CD14-positive monocyte (primary cell): ENCODE measurements around the gene NTPCR. TPM values are rescaled to one million over a fixed set of nuclear protein-coding genes. Genes with fewer than 3 reads are reported as not detected.

Experiments
- DNase-seq, 3 donors: peaks; one replicate each; pipeline ENCODE4 v3.0.0-alpha.2; 2011 to 2022
- H2AFZ ChIP-seq: 2 replicates; pipeline ENCODE4 v1.6.0; 2012; ENCODE audit warnings: mild to moderate bottlenecking, low read depth, low read length, inconsistent platforms; ENCODE audit not compliant: insufficient read depth, poor library complexity, severe bottlenecking
- H3K27ac ChIP-seq, 2 donors: 1 replicate in 1 of 2; 2 replicates in 1 of 2; pipeline ENCODE4 v1.5.1; 2012 to 2013; ENCODE audit warnings: low read length in 2 of 2, control low read depth in 1 of 2, inconsistent platforms in 1 of 2, low read depth in 1 of 2, mild to moderate bottlenecking in 1 of 2
- H3K27me3 ChIP-seq, 2 donors: one replicate each; pipeline versions ENCODE4 v1.6.0 to v1.6.1; 2011 to 2013; ENCODE audit warnings: low read length in 2 of 2; ENCODE audit not compliant: control insufficient read depth in 2 of 2, insufficient read depth in 2 of 2
- H3K36me3 ChIP-seq, 2 donors: replicated peaks in 1 of 2; 1 replicate in 1 of 2; 2 replicates in 1 of 2; pipeline versions ENCODE4 v1.5.1 to v1.6.1; 2012 to 2013; ENCODE audit warnings: low read length in 2 of 2, control low read depth in 1 of 2, inconsistent platforms in 1 of 2, mild to moderate bottlenecking in 1 of 2; ENCODE audit not compliant: insufficient read depth in 2 of 2, control insufficient read depth in 1 of 2
- H3K4me1 ChIP-seq, 2 donors: 1 replicate in 1 of 2; 2 replicates in 1 of 2; pipeline versions ENCODE4 v1.5.1 to v1.6.1; 2012 to 2013; ENCODE audit warnings: low read length in 2 of 2, control low read depth in 1 of 2, inconsistent platforms in 1 of 2, mild to moderate bottlenecking in 1 of 2, moderate library complexity in 1 of 2; ENCODE audit not compliant: insufficient read depth in 2 of 2, control insufficient read depth in 1 of 2
- H3K4me2 ChIP-seq: replicated peaks from 2 replicates; pipeline ENCODE3; 2012; ENCODE audit warnings: low read length, moderate library complexity, mild to moderate bottlenecking; ENCODE audit not compliant: poor library complexity, severe bottlenecking; ENCODE audit errors: extremely low read depth
- H3K4me3 ChIP-seq, 3 experiments: fragments of 200-600 bp in 1 of 3; sonication (generic) in 1 of 3; replicated peaks in 1 of 3; 1 replicate in 2 of 3; 2 replicates in 1 of 3; pipeline ENCODE4 v1.5.1; 2011 to 2013; ENCODE audit warnings: low read length in 3 of 3, mild to moderate bottlenecking in 3 of 3, control low read depth in 2 of 3, low read depth in 2 of 3, inconsistent platforms in 1 of 3, moderate library complexity in 1 of 3
- H3K79me2 ChIP-seq: 2 replicates; pipeline ENCODE4 v1.6.0; 2012; ENCODE audit warnings: mild to moderate bottlenecking, control low read depth, inconsistent platforms, low read length, moderate library complexity; ENCODE audit not compliant: insufficient read depth
- H3K9ac ChIP-seq: 2 replicates; pipeline ENCODE4 v1.6.0; 2017; ENCODE audit warnings: low read length, mild to moderate bottlenecking; ENCODE audit not compliant: insufficient read depth, poor library complexity, severe bottlenecking
- H3K9me3 ChIP-seq, 2 donors: replicated peaks in 1 of 2; 1 replicate in 1 of 2; 2 replicates in 1 of 2; pipeline versions ENCODE4 v1.5.1 to v1.6.1; 2012 to 2013; ENCODE audit warnings: low read length in 2 of 2, control low read depth in 1 of 2; ENCODE audit not compliant: control insufficient read depth in 1 of 2, insufficient read depth in 1 of 2
- H4K20me1 ChIP-seq: 2 replicates; pipeline ENCODE4 v1.6.0; 2012; ENCODE audit warnings: mild to moderate bottlenecking, low read length, control low read depth, moderate library complexity; ENCODE audit not compliant: insufficient read depth
- H3K27ac Mint-ChIP-seq, 7 donors: one replicate each; pipeline ENCODE4 v1.8.0; 2020; ENCODE audit warnings: mild to moderate bottlenecking in 7 of 7, mixed read lengths in 7 of 7, moderate library complexity in 6 of 7, inconsistent platforms in 2 of 7
- H3K27me3 Mint-ChIP-seq, 3 donors: one replicate each; pipeline ENCODE4 v1.8.0; 2021 to 2022; ENCODE audit warnings: low read depth in 3 of 3, mild to moderate bottlenecking in 3 of 3, mixed read lengths in 3 of 3, moderate library complexity in 3 of 3, inconsistent platforms in 1 of 3
- H3K36me3 Mint-ChIP-seq, 2 donors: one replicate each; pipeline ENCODE4 v1.8.0; 2020; ENCODE audit warnings: mixed read lengths in 2 of 2, inconsistent platforms in 1 of 2, mild to moderate bottlenecking in 1 of 2
- H3K4me1 Mint-ChIP-seq: one replicate; pipeline ENCODE4 v1.8.0; 2020; ENCODE audit warnings: mild to moderate bottlenecking, mixed read lengths
- H3K4me3 Mint-ChIP-seq, 2 donors: one replicate each; pipeline ENCODE4 v1.8.0; 2020; ENCODE audit warnings: mild to moderate bottlenecking in 2 of 2, mixed read lengths in 2 of 2, moderate library complexity in 1 of 2
- H3K9me3 Mint-ChIP-seq, 7 donors: one replicate each; pipeline ENCODE4 v1.8.0; 2020 to 2022; ENCODE audit warnings: mixed read lengths in 7 of 7, mild to moderate bottlenecking in 6 of 7, moderate library complexity in 6 of 7, inconsistent platforms in 2 of 7
- CTCF ChIP-seq: fragments of 200-600 bp; IDR thresholded peaks from one replicate; pipeline ENCODE4 v1.8.0; 2022; ENCODE audit warnings: antibody characterized with exemption, mild to moderate bottlenecking
- WGBS: methylation state at CpG from one replicate; pipeline ENCODE4 v1.1.5; 2013; ENCODE audit warnings: missing lambda C conversion rate; ENCODE audit not compliant: insufficient coverage; 5-methylcytosine and 5-hydroxymethylcytosine counted together
- intact Hi-C, 2 donors: fragments of 100-400 bp; cut with micrococcal nuclease; formaldehyde crosslinking; loops; one replicate each; pipeline versions ENCODE4 v1.15.0 to v1.15.1; 2023
- polyA plus RNA-seq, 3 donors: library from polyadenylated mRNA; depleted of rRNA in 1 of 3; unstranded in 2 of 3; stranded (reverse) in 1 of 3; fragments of 300-500 nt in 2 of 3; fragments of >200 nt in 1 of 3; fragmentation: Illumina TruSeq in 2 of 3; gene quantifications; 1 replicate in 2 of 3; 2 replicates in 1 of 3; pipeline ENCODE4 v1.2.3, GENCODE V29; 2012 to 2021

Gene NTPCR
- polyA plus RNA-seq, 3 donors: 8.6 to 42.0 (median 31.7) TPM

GRCh38 chr1:232973652-232974611 lies 23.5 kb downstream of the NTPCR start:
- Mint-ChIP-seq H3K4me3 (no peak overlapping the region), H3K36me3 (peaks cover 71 to 72% of the 10 kb centered on the region in 2 donors), H3K9me3 (peaks cover 23 to 33% (median 26%) of the 10 kb centered on the region in 7 donors), H3K4me1 (peaks cover 13% of the 10 kb centered on the region), H3K27me3 (peaks cover 0 to 2% (median 0%) of the 10 kb centered on the region in 3 donors), H3K27ac (no peak overlapping the region)
- Histone ChIP-seq H3K79me2 (no peaks in the 10 kb centered on the region), H3K27ac (no peak overlapping the region), H2AFZ (no peak overlapping the region), H4K20me1 (no peaks in the 10 kb centered on the region), H3K9me3 (peaks cover 12 to 21% of the 10 kb centered on the region in 2 donors), H3K4me1 (peaks cover 4 to 13% of the 10 kb centered on the region in 2 donors), H3K36me3 (peaks cover 39 to 74% of the 10 kb centered on the region in 2 donors), H3K9ac (no peak overlapping the region), H3K27me3 (no peaks in the 10 kb centered on the region), H3K4me3 (no peak overlapping the region), H3K4me2 (no peak overlapping the region)
- no peak for DNase-seq
- intact Hi-C loops: no loop called here
- no CpG with 5 or more reads among the region's 2 CpGs for WGBS
- TF ChIP-seq CTCF: no peak

GRCh38 chr1:232974971-232975370 lies 24.6 kb downstream of the NTPCR start:
- Histone ChIP-seq H3K79me2 (no peaks in the 10 kb centered on the region), H3K27me3 (no peaks in the 10 kb centered on the region), H3K4me1 (peaks cover 4 to 14% of the 10 kb centered on the region in 2 donors), H3K4me2 (no peak overlapping the region), H3K27ac (no peak overlapping the region), H3K36me3 (peaks cover 31 to 65% of the 10 kb centered on the region in 2 donors), H2AFZ (no peak overlapping the region), H3K4me3 (no peak overlapping the region), H3K9ac (no peak overlapping the region), H3K9me3 (peaks cover 12 to 21% of the 10 kb centered on the region in 2 donors), H4K20me1 (no peaks in the 10 kb centered on the region)
- Mint-ChIP-seq H3K36me3 (peaks cover 61 to 64% of the 10 kb centered on the region in 2 donors), H3K27me3 (peaks cover 0 to 2% (median 0%) of the 10 kb centered on the region in 3 donors), H3K9me3 (peaks cover 23 to 33% (median 26%) of the 10 kb centered on the region in 7 donors), H3K27ac (no peak overlapping the region), H3K4me3 (no peak overlapping the region), H3K4me1 (peaks cover 11% of the 10 kb centered on the region)
- DNase-seq: no peak
- intact Hi-C loops: no loop called here
- WGBS: 100% methylated on average over 3 of the region's 3 CpGs
- TF ChIP-seq CTCF: no peak
